GM12892 (cell line): ENCODE results near the gene KIF16B.

Experiments used
- POLR2A ChIP-seq: IDR thresholded peaks from 2 replicates; pipeline ENCODE4 v1.6.1; 2011; ENCODE audit warnings: low read depth, low read length, control low read depth
- POLR2AphosphoS5 ChIP-seq: IDR thresholded peaks from 2 replicates; pipeline ENCODE4 v1.6.1; 2011; ENCODE audit warnings: low read depth, low read length, control low read depth
- TAF1 ChIP-seq: IDR thresholded peaks from 2 replicates; pipeline ENCODE4 v1.6.1; 2011; ENCODE audit warnings: low read depth, mild to moderate bottlenecking, control low read depth, low read length, borderline replicate concordance

DNA sequence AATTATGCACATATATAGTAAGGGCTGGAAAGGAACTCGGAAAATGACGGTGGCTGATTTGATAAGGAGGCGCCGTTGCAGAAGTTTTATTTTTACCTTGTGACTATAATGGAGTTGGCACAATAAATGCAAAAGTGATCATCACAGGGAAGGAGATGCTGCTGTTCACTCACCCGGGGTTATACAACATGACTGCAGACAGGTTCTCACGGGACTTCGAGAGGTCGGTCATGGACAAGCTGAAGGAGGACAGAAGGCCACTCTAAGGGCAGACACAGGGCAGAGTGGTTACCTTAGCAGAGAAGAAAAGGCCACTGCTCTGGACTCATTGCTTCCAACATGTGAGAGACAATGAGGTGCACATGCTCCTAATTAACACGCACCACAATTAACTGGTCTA, 168.6 kb downstream of the KIF16B start:
- TF ChIP-seq POLR2A (no peak), POLR2AphosphoS5 (no peak), TAF1 (no peak)
